HCT116 (cell line): ENCODE results near the gene POLR1A.

ENCODE experiments used
- ATF3 ChIP-seq: IDR thresholded peaks from 2 replicates; pipeline ENCODE4 v1.6.1; 2012
- CEBPB ChIP-seq: IDR thresholded peaks from 2 replicates; pipeline ENCODE4 v1.6.1; 2012; ENCODE audit warnings: low read depth
- EGR1 ChIP-seq: IDR thresholded peaks from 2 replicates; pipeline ENCODE4 v1.6.1; 2012; ENCODE audit warnings: low read depth
- EZH2 ChIP-seq: fragments of 200-600 bp; sonication (generic); IDR thresholded peaks from 2 replicates; pipeline ENCODE4 v1.6.1; 2017; ENCODE audit warnings: antibody characterized with exemption, mixed run types
- EZH2phosphoT487 ChIP-seq: fragments of 200-600 bp; IDR thresholded peaks from 2 replicates; pipeline ENCODE4 v1.6.1; 2018; ENCODE audit warnings: antibody characterized with exemption, borderline replicate concordance
- JUND ChIP-seq: IDR thresholded peaks from 2 replicates; pipeline ENCODE4 v1.6.1; 2012
- POLR2A ChIP-seq: IDR thresholded peaks from 2 replicates; pipeline ENCODE4 v1.7.0; 2011; ENCODE audit warnings: borderline replicate concordance; ENCODE audit not compliant: insufficient read depth, insufficient read length; ENCODE audit errors: extremely low read depth
- RAD21 ChIP-seq: IDR thresholded peaks from 2 replicates; pipeline ENCODE4 v1.6.1; 2012; ENCODE audit warnings: low read depth, mild to moderate bottlenecking
- REST ChIP-seq: IDR thresholded peaks from 2 replicates; pipeline ENCODE4 v1.6.1; 2012; ENCODE audit warnings: low read depth
- SIN3A ChIP-seq: IDR thresholded peaks from 2 replicates; pipeline ENCODE4 v1.6.1; 2012; ENCODE audit warnings: low read depth
- SRF ChIP-seq: IDR thresholded peaks from 2 replicates; pipeline ENCODE4 v1.6.1; 2012; ENCODE audit warnings: low read depth
- ZNF274 ChIP-seq: fragments of 200-500 bp; sonication (Bioruptor generic); IDR thresholded peaks from 2 replicates; pipeline ENCODE4 v1.6.1; 2014; ENCODE audit warnings: mild to moderate bottlenecking, low read depth, low read length, inconsistent platforms
- TF ChIP-seq, protein P1 (sequence below), 3 experiments: fragments of 200-600 bp in 1 of 3; sonication (generic) in 1 of 3; IDR thresholded peaks in 2 of 3; conservative IDR thresholded peaks in 1 of 3; 2 replicates each; pipeline ENCODE4 v1.5.1; 2012 to 2017; ENCODE audit warnings: low read depth in 2 of 3, low read length in 2 of 3, antibody characterized with exemption in 1 of 3, borderline replicate concordance in 1 of 3, control low read depth in 1 of 3, mild to moderate bottlenecking in 1 of 3, mixed read lengths in 1 of 3, mixed run types in 1 of 3, moderate library complexity in 1 of 3; ENCODE audit not compliant: insufficient read depth in 1 of 3
- TF ChIP-seq, protein P2 (sequence below): IDR thresholded peaks from 2 replicates; pipeline ENCODE4 v1.6.1; 2012

DNA sequence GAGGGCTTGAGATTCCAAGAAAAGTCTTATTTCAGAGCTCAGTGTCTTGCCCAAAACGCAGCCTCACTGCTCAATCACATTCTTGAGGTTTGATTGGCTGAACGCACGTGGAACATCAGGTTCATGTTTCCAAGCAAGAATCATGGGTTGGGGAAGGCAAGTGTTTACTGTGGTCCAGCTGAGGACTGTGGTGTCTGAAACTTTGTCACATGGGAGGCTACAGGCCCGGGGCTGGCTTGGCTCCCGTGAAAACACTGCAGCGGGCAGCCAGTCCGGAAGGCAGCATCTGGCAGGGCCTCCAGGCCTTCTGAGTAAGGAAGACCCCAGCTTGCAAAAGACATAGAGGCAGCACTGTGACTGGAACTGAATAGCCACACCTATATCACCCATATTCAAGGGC lies 84.7 kb downstream of the POLR1A start:
- TF ChIP-seq, protein P1, sequence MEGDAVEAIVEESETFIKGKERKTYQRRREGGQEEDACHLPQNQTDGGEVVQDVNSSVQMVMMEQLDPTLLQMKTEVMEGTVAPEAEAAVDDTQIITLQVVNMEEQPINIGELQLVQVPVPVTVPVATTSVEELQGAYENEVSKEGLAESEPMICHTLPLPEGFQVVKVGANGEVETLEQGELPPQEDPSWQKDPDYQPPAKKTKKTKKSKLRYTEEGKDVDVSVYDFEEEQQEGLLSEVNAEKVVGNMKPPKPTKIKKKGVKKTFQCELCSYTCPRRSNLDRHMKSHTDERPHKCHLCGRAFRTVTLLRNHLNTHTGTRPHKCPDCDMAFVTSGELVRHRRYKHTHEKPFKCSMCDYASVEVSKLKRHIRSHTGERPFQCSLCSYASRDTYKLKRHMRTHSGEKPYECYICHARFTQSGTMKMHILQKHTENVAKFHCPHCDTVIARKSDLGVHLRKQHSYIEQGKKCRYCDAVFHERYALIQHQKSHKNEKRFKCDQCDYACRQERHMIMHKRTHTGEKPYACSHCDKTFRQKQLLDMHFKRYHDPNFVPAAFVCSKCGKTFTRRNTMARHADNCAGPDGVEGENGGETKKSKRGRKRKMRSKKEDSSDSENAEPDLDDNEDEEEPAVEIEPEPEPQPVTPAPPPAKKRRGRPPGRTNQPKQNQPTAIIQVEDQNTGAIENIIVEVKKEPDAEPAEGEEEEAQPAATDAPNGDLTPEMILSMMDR (IDR thresholded peaks at IDR 0.05 in 2 of 3, conservative IDR thresholded peaks at IDR 0.05 in 1 of 3; ENCODE audit: borderline replicate concordance in 1 of 3, insufficient read depth in 1 of 3, low read depth in 2 of 3, low read length in 2 of 3): no peak
- no peak for TF ChIP-seq SIN3A
- no peak for TF ChIP-seq REST
- no peak for TF ChIP-seq CEBPB
- no peak for TF ChIP-seq SRF
- no peak for TF ChIP-seq ZNF274
- TF ChIP-seq POLR2A: no peak
- no peak for TF ChIP-seq EZH2phosphoT487
- no peak for TF ChIP-seq JUND
- no peak for TF ChIP-seq EGR1
- no peak for TF ChIP-seq EZH2
- no peak for TF ChIP-seq RAD21
- TF ChIP-seq ATF3: no peak
- TF ChIP-seq, protein P2, sequence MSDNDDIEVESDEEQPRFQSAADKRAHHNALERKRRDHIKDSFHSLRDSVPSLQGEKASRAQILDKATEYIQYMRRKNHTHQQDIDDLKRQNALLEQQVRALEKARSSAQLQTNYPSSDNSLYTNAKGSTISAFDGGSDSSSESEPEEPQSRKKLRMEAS: no peak
